ENCODE results near the gene BATF3. TPM values are rescaled to one million over a fixed set of nuclear protein-coding genes. Genes with fewer than 3 reads are reported as not detected.
"Not testable (repeated sequence)": the region's sequence is repeated elsewhere in the genome, so short reads cannot be mapped to it uniquely, and the experiment has no call there.

The BATF3 gene
- total RNA-seq, 1 donor = 3.0 TPM

- peak; percentile 34 for TF ChIP-seq CTCF (IDR thresholded peaks at IDR 0.05; ENCODE audit: insufficient read depth, low read depth, low read length)
- H3K4me3 ChIP-seq (ENCODE audit: low read depth, low read length) = no peak overlapping the region
- peak; percentile 31 for DNase-seq (ENCODE audit: low read depth)
Observed at GRCh38 chr1:212669102-212669501, 30.5 kb downstream of the BATF3 start.

- no peak for TF ChIP-seq CTCF (IDR thresholded peaks at IDR 0.05; ENCODE audit: insufficient read depth, low read depth, low read length)
- DNase-seq (ENCODE audit: low read depth) = no peak
- H3K4me3 ChIP-seq (ENCODE audit: low read depth, low read length) = no peak overlapping the region
Observed at GRCh38 chr1:212668477-212668876, 31.2 kb downstream of the BATF3 start.

GRCh38 chr1:212667223-212668139 is 32.2 kb downstream of the BATF3 start:
- peak overlapping the region; percentile 34 for H3K4me3 ChIP-seq (ENCODE audit: low read depth, low read length)
- no peak for TF ChIP-seq CTCF (IDR thresholded peaks at IDR 0.05; ENCODE audit: insufficient read depth, low read depth, low read length)
- DNase-seq (ENCODE audit: low read depth) = peak; percentile 93

- no peak for DNase-seq (ENCODE audit: low read depth)
- TF ChIP-seq CTCF (IDR thresholded peaks at IDR 0.05; ENCODE audit: insufficient read depth, low read depth, low read length) = no peak
- no peak overlapping the region for H3K4me3 ChIP-seq (ENCODE audit: low read depth, low read length)
Observed at GRCh38 chr1:212666116-212666775, 33.4 kb downstream of the BATF3 start.

GRCh38 chr1:212665241-212666115 is 34.2 kb downstream of the BATF3 start:
- peak; percentile 82 for DNase-seq (ENCODE audit: low read depth)
- TF ChIP-seq CTCF (IDR thresholded peaks at IDR 0.05; ENCODE audit: insufficient read depth, low read depth, low read length) = peak; percentile 90
- peak overlapping the region; percentile 82 for H3K4me3 ChIP-seq (ENCODE audit: low read depth, low read length)

- TF ChIP-seq CTCF (IDR thresholded peaks at IDR 0.05; ENCODE audit: insufficient read depth, low read depth, low read length) = no peak
- no peak overlapping the region for H3K4me3 ChIP-seq (ENCODE audit: low read depth, low read length)
- no peak for DNase-seq (ENCODE audit: low read depth)
Observed at GRCh38 chr1:212664409-212665199, 35.0 kb downstream of the BATF3 start.

- not testable (repeated sequence) for DNase-seq (ENCODE audit: low read depth); H3K4me3 ChIP-seq (ENCODE audit: low read depth, low read length)
Observed at GRCh38 chr1:212658250-212658649, 41.4 kb downstream of the BATF3 start.

Data from fibroblast of villous mesenchyme (primary cell).